ENCODE measurements around the gene MOXD1.

MOXD1 gene

DNA sequence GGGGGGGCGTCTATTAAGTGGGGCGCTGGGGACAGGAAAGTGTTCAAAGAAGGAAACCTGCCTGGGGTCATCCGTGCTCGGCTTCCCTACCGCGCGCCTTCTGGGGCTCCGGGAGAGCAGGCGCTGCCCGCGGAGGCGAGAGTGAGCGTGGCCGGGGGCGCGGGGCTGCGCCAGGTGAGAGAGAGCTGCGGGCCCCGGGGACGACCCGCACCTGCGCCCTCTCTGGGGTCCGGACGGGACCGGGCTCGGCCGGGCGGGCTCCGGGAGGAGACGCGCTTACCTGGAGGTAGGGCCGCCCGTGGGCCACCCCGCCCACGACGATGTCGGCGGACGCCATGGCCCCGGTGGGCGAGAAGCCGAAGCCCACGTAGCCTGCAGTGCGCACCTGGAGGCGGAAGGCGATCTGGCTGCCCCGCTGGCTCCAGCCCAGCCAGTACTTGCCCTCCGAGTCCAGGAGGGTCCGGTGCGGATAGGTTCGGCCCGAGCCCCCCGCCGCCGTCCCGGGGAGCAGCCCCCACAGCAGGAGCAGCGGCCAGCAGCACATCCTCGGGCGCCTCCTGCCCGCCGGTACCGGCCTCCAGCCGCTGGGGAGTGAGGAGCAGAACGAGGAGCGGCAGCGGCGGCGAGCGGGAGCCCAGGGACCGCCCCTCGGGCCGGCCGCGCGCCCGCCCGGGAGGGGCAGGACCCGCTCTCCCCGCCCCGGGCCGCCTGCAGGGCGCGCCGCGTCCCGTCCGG, at the start of gene MOXD1:
MOXD1 (minus strand) TSS at position 593 of the 735 bp plus-strand sequence; CDS start at position 544, 49 bp downstream.
- TF ChIP-seq, protein P1, sequence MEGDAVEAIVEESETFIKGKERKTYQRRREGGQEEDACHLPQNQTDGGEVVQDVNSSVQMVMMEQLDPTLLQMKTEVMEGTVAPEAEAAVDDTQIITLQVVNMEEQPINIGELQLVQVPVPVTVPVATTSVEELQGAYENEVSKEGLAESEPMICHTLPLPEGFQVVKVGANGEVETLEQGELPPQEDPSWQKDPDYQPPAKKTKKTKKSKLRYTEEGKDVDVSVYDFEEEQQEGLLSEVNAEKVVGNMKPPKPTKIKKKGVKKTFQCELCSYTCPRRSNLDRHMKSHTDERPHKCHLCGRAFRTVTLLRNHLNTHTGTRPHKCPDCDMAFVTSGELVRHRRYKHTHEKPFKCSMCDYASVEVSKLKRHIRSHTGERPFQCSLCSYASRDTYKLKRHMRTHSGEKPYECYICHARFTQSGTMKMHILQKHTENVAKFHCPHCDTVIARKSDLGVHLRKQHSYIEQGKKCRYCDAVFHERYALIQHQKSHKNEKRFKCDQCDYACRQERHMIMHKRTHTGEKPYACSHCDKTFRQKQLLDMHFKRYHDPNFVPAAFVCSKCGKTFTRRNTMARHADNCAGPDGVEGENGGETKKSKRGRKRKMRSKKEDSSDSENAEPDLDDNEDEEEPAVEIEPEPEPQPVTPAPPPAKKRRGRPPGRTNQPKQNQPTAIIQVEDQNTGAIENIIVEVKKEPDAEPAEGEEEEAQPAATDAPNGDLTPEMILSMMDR (IDR thresholded peaks at IDR 0.05; ENCODE audit: low read depth, low read length), result peak; percentile 3
- peak within 1 kb of the TSS; percentile 50 for H3K4me3 ChIP-seq (ENCODE audit: low read depth, low read length)
- in situ Hi-C loops (cut with HindIII; ENCODE audit: low sequenced_read_pairs), result no loop called here
- DNase-seq (ENCODE audit: low read depth, low spot score), result no peak

DNA sequence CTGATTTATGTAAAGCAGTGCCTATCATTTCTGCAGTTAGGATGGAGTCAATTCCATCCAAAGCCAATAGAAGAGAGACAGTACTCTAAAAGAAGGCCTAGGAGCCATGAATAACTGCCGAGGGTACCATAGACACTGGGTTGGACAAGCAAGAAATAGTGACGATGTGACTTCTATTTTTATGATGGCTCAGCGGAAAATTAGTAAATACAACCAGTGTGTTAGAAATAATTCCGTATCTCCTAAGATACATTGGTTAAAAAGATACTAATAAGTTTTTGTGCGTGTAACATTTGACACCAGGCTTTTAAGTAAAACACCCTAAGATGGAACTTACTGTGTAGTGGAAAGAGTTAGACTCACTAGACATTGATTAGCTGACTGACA, 45.6 kb upstream of the MOXD1 start:
- in situ Hi-C loops (cut with HindIII; ENCODE audit: low sequenced_read_pairs), result no loop called here
- TF ChIP-seq, protein P1 (IDR thresholded peaks at IDR 0.05; ENCODE audit: low read depth, low read length), result no peak
- no peak for DNase-seq (ENCODE audit: low read depth, low spot score)
- H3K4me3 ChIP-seq (ENCODE audit: low read depth, low read length), result no peak overlapping the region

DNA sequence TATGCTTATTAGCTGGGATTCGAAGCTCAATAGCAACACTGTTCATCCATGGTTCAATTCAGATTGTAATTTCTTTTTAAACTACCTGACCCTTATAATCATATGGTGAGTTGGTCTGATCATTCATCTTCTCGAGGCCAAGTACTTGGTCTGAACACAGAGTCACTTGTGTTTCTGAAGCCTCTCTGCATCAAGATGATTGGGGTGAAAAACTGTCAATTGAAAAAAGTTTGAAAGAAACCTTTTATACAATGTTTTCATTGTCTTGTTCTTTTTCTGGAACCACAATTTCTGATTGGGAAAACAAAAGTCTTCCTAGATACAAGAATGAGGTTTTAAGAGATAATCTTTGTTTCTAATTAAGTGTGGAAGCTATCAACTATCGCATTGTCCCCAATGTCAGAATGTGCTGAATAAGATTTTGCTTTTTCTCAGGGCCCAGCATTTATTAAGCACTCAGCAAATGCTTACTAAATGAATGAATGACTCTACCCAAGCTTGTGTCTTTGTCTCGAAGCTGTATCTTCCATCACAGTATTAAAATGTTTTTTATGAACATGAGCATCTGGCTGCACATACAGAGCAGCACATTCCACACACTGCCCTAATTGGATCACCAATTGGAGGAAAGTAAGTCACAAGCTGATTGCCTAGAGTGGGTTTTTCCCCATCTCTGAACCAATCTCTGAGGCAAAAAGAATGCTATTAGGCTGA, 45.0 kb upstream of the MOXD1 start:
- DNase-seq (ENCODE audit: low read depth, low spot score), result no peak
- TF ChIP-seq, protein P1 (IDR thresholded peaks at IDR 0.05; ENCODE audit: low read depth, low read length), result no peak
- H3K4me3 ChIP-seq (ENCODE audit: low read depth, low read length), result no peak overlapping the region
- in situ Hi-C loops (cut with HindIII; ENCODE audit: low sequenced_read_pairs), result no loop called here

- no peak overlapping the region for H3K4me3 ChIP-seq (ENCODE audit: low read depth, low read length)
- in situ Hi-C loops (cut with HindIII; ENCODE audit: low sequenced_read_pairs), result no loop called here
- TF ChIP-seq, protein P1 (IDR thresholded peaks at IDR 0.05; ENCODE audit: low read depth, low read length), result no peak
- DNase-seq (ENCODE audit: low read depth, low spot score), result peak; percentile 84
Measured at GRCh38 chr6:132445201-132445951, 44.1 kb upstream of the MOXD1 start.

DNA sequence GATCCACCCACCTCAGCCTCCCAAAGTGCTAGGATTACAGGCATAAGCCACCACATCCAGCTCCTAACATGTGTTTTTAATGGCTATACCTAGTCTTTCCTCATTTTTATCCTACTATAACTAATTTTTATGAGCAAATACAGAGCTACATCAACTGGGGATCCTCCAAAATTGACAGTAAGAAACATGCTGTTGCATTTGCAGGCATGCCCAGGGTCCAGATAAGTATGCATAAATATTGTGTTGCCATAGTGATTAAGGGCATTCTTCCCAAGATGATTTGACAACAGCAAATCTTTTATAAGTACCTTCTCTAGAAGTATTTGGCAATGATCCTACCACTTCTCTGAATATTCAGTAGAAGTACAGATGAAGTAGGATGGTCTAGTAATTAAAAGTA, 41.9 kb upstream of the MOXD1 start:
- H3K4me3 ChIP-seq (ENCODE audit: low read depth, low read length), result no peak overlapping the region
- TF ChIP-seq, protein P1 (IDR thresholded peaks at IDR 0.05; ENCODE audit: low read depth, low read length), result no peak
- DNase-seq (ENCODE audit: low read depth, low spot score), result peak; percentile 23
- in situ Hi-C loops (cut with HindIII; ENCODE audit: low sequenced_read_pairs), result no loop called here

DNA sequence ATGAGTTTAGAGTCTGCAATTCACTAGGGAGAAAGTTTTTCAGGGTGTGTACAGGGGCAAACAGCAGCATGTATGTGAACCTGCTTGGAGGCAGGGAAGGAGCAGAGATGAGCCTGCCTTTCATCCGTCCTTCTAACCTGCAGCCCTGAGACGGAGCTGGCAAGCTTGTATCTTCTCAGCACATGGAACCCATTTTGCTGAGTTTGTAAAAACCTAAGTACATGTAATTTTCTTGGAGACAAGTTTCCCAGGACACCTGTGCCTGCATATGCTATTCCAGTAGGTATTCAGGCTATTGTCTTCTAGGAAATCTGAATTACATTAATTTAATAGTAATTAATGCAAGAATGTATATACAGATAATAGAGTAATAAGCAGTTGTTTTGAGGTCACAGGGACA, 28.8 kb upstream of the MOXD1 start:
- TF ChIP-seq, protein P1 (IDR thresholded peaks at IDR 0.05; ENCODE audit: low read depth, low read length), result no peak
- in situ Hi-C loops (cut with HindIII; ENCODE audit: low sequenced_read_pairs), result no loop called here
- DNase-seq (ENCODE audit: low read depth, low spot score), result no peak
- H3K4me3 ChIP-seq (ENCODE audit: low read depth, low read length), result no peak overlapping the region

Measured in astrocyte of the spinal cord (primary cell).